ENCODE data around the gene TMEM8B.

GRCh38 chr9:35845824-35846771, 17.1 kb downstream of the TMEM8B start:
- TF ChIP-seq GATA2 (IDR thresholded peaks at IDR 0.05; ENCODE audit: low read depth, low read length) (no peak), GATA3 (IDR thresholded peaks at IDR 0.05; ENCODE audit: low read depth, low read length) (no peak)
